ENCODE data around the gene RUNX2.

RUNX2 gene

DNA sequence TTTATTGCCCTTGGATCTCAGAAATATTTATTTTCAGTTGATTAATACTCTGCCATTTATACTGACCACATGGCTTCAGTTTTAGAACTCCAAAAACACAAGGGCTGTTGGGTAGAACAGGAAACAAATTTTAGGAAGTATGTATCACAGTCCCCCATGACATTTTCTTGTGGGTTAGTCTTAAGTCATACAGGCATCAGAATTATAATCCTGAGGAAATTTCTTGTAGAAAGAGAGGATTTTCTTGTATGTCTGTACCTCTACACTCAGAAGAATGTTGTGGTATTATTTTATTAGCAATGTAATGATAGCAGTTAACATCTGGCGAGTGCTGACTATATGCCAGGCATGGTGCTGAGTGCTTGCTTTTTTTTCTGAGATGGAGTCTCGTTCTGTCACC, 384.7 kb downstream of the RUNX2 start:
- Histone ChIP-seq H3K36me3 (ENCODE audit: control insufficient read depth, insufficient read depth, low read length) (no peaks in the 10 kb centered on the region), H3K9me3 (ENCODE audit: control insufficient read depth, insufficient read depth, low read length) (no peaks in the 10 kb centered on the region), H3K4me1 (ENCODE audit: control insufficient read depth, insufficient read depth, low read length) (no peaks in the 10 kb centered on the region), H3K27me3 (ENCODE audit: control insufficient read depth, insufficient read depth, low read length) (no peaks in the 10 kb centered on the region), H3K4me3 (ENCODE audit: low read length) (no peak overlapping the region), H3K27ac (ENCODE audit: low read length) (no peak overlapping the region)
- DNase-seq (ENCODE audit: low read depth, low spot score), result no peak
- WGBS (ENCODE audit: insufficient coverage, insufficient read length), result no CpG with 5 or more reads among the region's 2 CpGs

Measured in iPS DF 6.9 (cell line).